Trophoblast cell (in vitro differentiated cells and primary cell): Measurements from ENCODE around the gene ZNF526.

ENCODE experiments used
- DNase-seq, 2 donors: peaks; one replicate each; pipeline ENCODE4 v3.0.0-alpha.2; 2016
- H2AFZ ChIP-seq: 2 replicates; pipeline ENCODE4 v1.6.1; 2013; ENCODE audit warnings: low read length, moderate library complexity, mild to moderate bottlenecking; ENCODE audit not compliant: insufficient read depth, poor library complexity
- H2AK5ac ChIP-seq: 2 replicates; pipeline ENCODE4 v1.6.1; 2013; ENCODE audit warnings: mild to moderate bottlenecking, low read length
- H2BK120ac ChIP-seq: 2 replicates; pipeline ENCODE4 v1.6.1; 2013; ENCODE audit warnings: low read length, mild to moderate bottlenecking, moderate library complexity; ENCODE audit not compliant: insufficient read depth, poor library complexity
- H2BK12ac ChIP-seq: 2 replicates; pipeline ENCODE4 v1.6.1; 2013; ENCODE audit warnings: mild to moderate bottlenecking, low read length, moderate library complexity
- H2BK5ac ChIP-seq: 2 replicates; pipeline ENCODE4 v1.6.1; 2013; ENCODE audit warnings: low read length, low read depth, moderate library complexity, mild to moderate bottlenecking; ENCODE audit not compliant: poor library complexity
- H3K14ac ChIP-seq: 2 replicates; pipeline ENCODE4 v1.6.1; 2013; ENCODE audit warnings: mild to moderate bottlenecking, low read length
- H3K18ac ChIP-seq: 2 replicates; pipeline ENCODE4 v1.6.1; 2013; ENCODE audit warnings: mild to moderate bottlenecking, low read length
- H3K23ac ChIP-seq: 2 replicates; pipeline ENCODE4 v1.6.1; 2013; ENCODE audit warnings: low read length
- H3K27ac ChIP-seq: 2 replicates; pipeline ENCODE4 v1.5.1; 2013; ENCODE audit warnings: low read depth, mild to moderate bottlenecking, inconsistent platforms, low read length, moderate library complexity
- H3K27me3 ChIP-seq: 2 replicates; pipeline ENCODE4 v1.6.1; 2013; ENCODE audit warnings: inconsistent platforms, mild to moderate bottlenecking, low read length, moderate library complexity; ENCODE audit not compliant: insufficient read depth
- H3K36me3 ChIP-seq, 2 experiments: 1 replicate in 1 of 2; 2 replicates in 1 of 2; pipeline ENCODE4 v1.6.1; 2013; ENCODE audit warnings: low read length in 2 of 2, mild to moderate bottlenecking in 2 of 2, moderate library complexity in 1 of 2; ENCODE audit not compliant: insufficient read depth in 2 of 2, control insufficient read depth in 1 of 2
- H3K4ac ChIP-seq: 2 replicates; pipeline ENCODE4 v1.6.1; 2013; ENCODE audit warnings: low read depth, mild to moderate bottlenecking, low read length, moderate library complexity
- H3K4me1 ChIP-seq, 2 experiments: 1 replicate in 1 of 2; 2 replicates in 1 of 2; pipeline ENCODE4 v1.6.1; 2013; ENCODE audit warnings: low read length in 2 of 2, mild to moderate bottlenecking in 2 of 2, moderate library complexity in 1 of 2; ENCODE audit not compliant: insufficient read depth in 2 of 2, control insufficient read depth in 1 of 2
- H3K4me2 ChIP-seq: 2 replicates; pipeline ENCODE4 v1.6.1; 2013; ENCODE audit warnings: inconsistent platforms, mild to moderate bottlenecking, low read length, moderate library complexity
- H3K4me3 ChIP-seq: 2 replicates; pipeline ENCODE4 v1.5.1; 2013; ENCODE audit warnings: mild to moderate bottlenecking, low read depth, low read length, inconsistent platforms
- H3K79me1 ChIP-seq: one replicate; pipeline ENCODE4 v1.6.1; 2013; ENCODE audit warnings: low read length
- H3K79me2 ChIP-seq: 2 replicates; pipeline ENCODE4 v1.6.1; 2013; ENCODE audit warnings: low read length, mild to moderate bottlenecking; ENCODE audit not compliant: control insufficient read depth, insufficient read depth, poor library complexity
- H3K9ac ChIP-seq: 2 replicates; pipeline ENCODE4 v1.6.1; 2013; ENCODE audit warnings: mild to moderate bottlenecking, low read length
- H3K9me3 ChIP-seq: 2 replicates; pipeline ENCODE4 v1.6.1; 2013; ENCODE audit warnings: low read depth, mild to moderate bottlenecking, control low read depth, inconsistent platforms, low read length; ENCODE audit not compliant: insufficient read depth
- H4K12ac ChIP-seq: 2 replicates; pipeline ENCODE4 v1.6.1; 2013; ENCODE audit warnings: low read depth, mild to moderate bottlenecking, low read length, moderate library complexity
- H4K8ac ChIP-seq: 2 replicates; pipeline ENCODE4 v1.6.1; 2013; ENCODE audit warnings: low read depth, mild to moderate bottlenecking, low read length, moderate library complexity
- H4K91ac ChIP-seq: one replicate; pipeline ENCODE4 v1.6.1; 2013; ENCODE audit warnings: low read depth, mild to moderate bottlenecking, low read length, moderate library complexity
- WGBS: extraction: QIAGEN DNeasy Blood & Tissue Kit; methylation state at CpG from one replicate; pipeline ENCODE4 v1.1.7; 2013; ENCODE audit warnings: missing lambda C conversion rate; ENCODE audit not compliant: insufficient read length, insufficient coverage; ENCODE audit errors: extremely low coverage; 5-methylcytosine and 5-hydroxymethylcytosine counted together

Gene ZNF526

GRCh38 chr19:42272535-42272897, 52.4 kb downstream of the ZNF526 start:
- no peak overlapping the region for H3K4ac ChIP-seq
- no peak overlapping the region for H3K18ac ChIP-seq
- no peaks in the 10 kb centered on the region for H3K27me3 ChIP-seq
- no peak overlapping the region for H3K4me2 ChIP-seq
- no peak overlapping the region for H3K9ac ChIP-seq
- H3K4me1 ChIP-seq = peaks cover 16 to 17% of the 10 kb centered on the region in 2 experiments
- no peak overlapping the region for H2AFZ ChIP-seq
- H3K79me1 ChIP-seq = peaks cover 18% of the 10 kb centered on the region
- peaks cover 3% of the 10 kb centered on the region for H3K9me3 ChIP-seq
- no peak overlapping the region for H2BK120ac ChIP-seq
- no peak overlapping the region for H2AK5ac ChIP-seq
- no peak overlapping the region for H3K27ac ChIP-seq
- WGBS = no CpG with 5 or more reads among the region's 9 CpGs
- H3K23ac ChIP-seq = no peak overlapping the region
- no peak overlapping the region for H4K91ac ChIP-seq
- no peak overlapping the region for H4K8ac ChIP-seq
- no peak overlapping the region for H4K12ac ChIP-seq
- no peak overlapping the region for H2BK12ac ChIP-seq
- H3K79me2 ChIP-seq = peaks cover 9% of the 10 kb centered on the region
- no peak overlapping the region for H2BK5ac ChIP-seq
- no peak overlapping the region for H3K4me3 ChIP-seq
- H3K36me3 ChIP-seq = peaks cover 35 to 41% of the 10 kb centered on the region in 2 experiments
- DNase-seq = no peak
- no peak overlapping the region for H3K14ac ChIP-seq

- no peak overlapping the region for H4K91ac ChIP-seq
- H2AFZ ChIP-seq = no peak overlapping the region
- H3K27me3 ChIP-seq = no peaks in the 10 kb centered on the region
- peaks cover 16 to 17% of the 10 kb centered on the region in 2 experiments for H3K4me1 ChIP-seq
- H2AK5ac ChIP-seq = no peak overlapping the region
- H2BK5ac ChIP-seq = no peak overlapping the region
- H3K9me3 ChIP-seq = peaks cover 3% of the 10 kb centered on the region
- WGBS = no CpG with 5 or more reads among the region's 23 CpGs
- peaks cover 35 to 41% of the 10 kb centered on the region in 2 experiments for H3K36me3 ChIP-seq
- H3K27ac ChIP-seq = no peak overlapping the region
- no peak overlapping the region for H3K14ac ChIP-seq
- H3K23ac ChIP-seq = no peak overlapping the region
- no peak overlapping the region for H2BK120ac ChIP-seq
- DNase-seq = no peak
- no peak overlapping the region for H4K12ac ChIP-seq
- no peak overlapping the region for H2BK12ac ChIP-seq
- H3K79me2 ChIP-seq = peaks cover 9% of the 10 kb centered on the region
- no peak overlapping the region for H3K4me2 ChIP-seq
- peaks cover 14% of the 10 kb centered on the region for H3K79me1 ChIP-seq
- H3K4me3 ChIP-seq = no peak overlapping the region
- H4K8ac ChIP-seq = no peak overlapping the region
- H3K4ac ChIP-seq = no peak overlapping the region
- H3K18ac ChIP-seq = no peak overlapping the region
- no peak overlapping the region for H3K9ac ChIP-seq
Observed at GRCh38 chr19:42272989-42273406, 52.9 kb downstream of the ZNF526 start.

- H2AK5ac ChIP-seq = no peak overlapping the region
- no peak overlapping the region for H2BK120ac ChIP-seq
Observed at GRCh38 chr19:42273407-42274064, 53.4 kb downstream of the ZNF526 start.

DNA sequence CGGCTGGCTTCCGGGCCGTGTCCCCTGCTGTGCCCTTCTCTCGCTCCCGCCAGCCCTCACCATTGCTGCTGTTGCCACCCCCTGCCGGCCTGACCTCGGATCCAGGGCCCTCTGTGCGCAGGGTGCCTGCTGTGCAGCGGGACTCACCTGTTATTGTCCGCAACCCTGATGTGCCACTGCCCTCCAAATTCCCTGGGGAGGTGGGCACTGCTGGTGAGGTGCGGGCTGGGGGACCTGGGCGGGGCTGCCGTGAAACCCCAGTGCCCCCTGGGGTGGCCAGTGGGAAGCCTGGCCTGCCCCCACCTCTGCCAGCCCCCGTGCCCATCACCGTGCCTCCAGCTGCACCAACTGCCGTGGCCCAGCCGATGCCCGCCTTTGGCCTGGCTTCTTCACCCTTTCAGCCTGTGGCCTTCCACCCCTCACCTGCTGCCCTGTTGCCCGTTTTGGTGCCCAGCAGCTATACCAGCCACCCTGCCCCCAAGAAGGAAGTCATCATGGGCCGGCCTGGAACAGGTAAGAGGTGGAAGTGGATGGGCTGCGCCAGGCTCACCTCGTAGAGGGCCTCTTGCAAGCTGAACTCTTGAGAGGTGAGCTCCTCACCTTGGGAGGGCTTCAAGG, 54.1 kb downstream of the ZNF526 start:
- Histone ChIP-seq H2AK5ac (no peak overlapping the region), H2AFZ (no peak overlapping the region), H3K18ac (no peak overlapping the region), H3K23ac (no peak overlapping the region), H2BK12ac (no peak overlapping the region), H3K4me3 (no peak overlapping the region), H4K91ac (no peak overlapping the region), H3K4ac (no peak overlapping the region), H3K9me3 (peaks cover 3% of the 10 kb centered on the region), H3K79me2 (peaks cover 7% of the 10 kb centered on the region), H3K27me3 (no peaks in the 10 kb centered on the region), H3K9ac (no peak overlapping the region), H3K79me1 (peaks cover 11% of the 10 kb centered on the region), H4K12ac (no peak overlapping the region), H3K14ac (no peak overlapping the region), H2BK120ac (no peak overlapping the region), H3K36me3 (peaks cover 35 to 41% of the 10 kb centered on the region in 2 experiments), H3K27ac (no peak overlapping the region), H3K4me1 (peaks cover 18 to 24% of the 10 kb centered on the region in 2 experiments), H4K8ac (no peak overlapping the region), H3K4me2 (no peak overlapping the region), H2BK5ac (no peak overlapping the region)
- no CpG with 5 or more reads among the region's 22 CpGs for WGBS
- no peak for DNase-seq

More at GRCh38 chr19:42273407-42274064, 53.4 kb downstream of the ZNF526 start:
- no peak overlapping the region for H3K18ac ChIP-seq
- peaks cover 3% of the 10 kb centered on the region for H3K9me3 ChIP-seq
- H3K79me1 ChIP-seq = peaks cover 11% of the 10 kb centered on the region
- no peak overlapping the region for H3K4me2 ChIP-seq
- no peak for DNase-seq
- no peak overlapping the region for H3K23ac ChIP-seq
- H3K14ac ChIP-seq = no peak overlapping the region
- H3K4me3 ChIP-seq = peak overlapping the region; percentile 10
- H3K27ac ChIP-seq = no peak overlapping the region
- H3K4ac ChIP-seq = no peak overlapping the region
- H4K8ac ChIP-seq = no peak overlapping the region
- peaks cover 16 to 22% of the 10 kb centered on the region in 2 experiments for H3K4me1 ChIP-seq
- WGBS = 100% methylated on average over 4 of the region's 43 CpGs
- no peak overlapping the region for H2BK12ac ChIP-seq
- H2AFZ ChIP-seq = no peak overlapping the region
- no peak overlapping the region for H2BK5ac ChIP-seq
- peaks cover 35 to 41% of the 10 kb centered on the region in 2 experiments for H3K36me3 ChIP-seq
- H3K79me2 ChIP-seq = peaks cover 7% of the 10 kb centered on the region
- no peak overlapping the region for H4K91ac ChIP-seq
- no peaks in the 10 kb centered on the region for H3K27me3 ChIP-seq
- H3K9ac ChIP-seq = no peak overlapping the region
- no peak overlapping the region for H4K12ac ChIP-seq
